Large intestine (tissue), 1 donor: ENCODE measurements around the gene KLHL15. TPM values are rescaled to one million over a fixed set of nuclear protein-coding genes. Genes with fewer than 3 reads are reported as not detected.

Experiments
- polyA plus RNA-seq: library from polyadenylated mRNA; unstranded; fragments of 120-200 nt; gene quantifications from one replicate; pipeline ENCODE4 v1.2.1, GENCODE V29; 2013

The KLHL15 gene
- polyA plus RNA-seq, 1 donor, result 14.6 TPM

Other genes with a start within 250 kb of the KLHL15 start
- gene SAT1, start 244.0 kb downstream of the KLHL15 start, polyA plus RNA-seq, result 763 TPM
- 17.2 TPM for gene APOO, start 119.2 kb downstream of the KLHL15 start, polyA plus RNA-seq
- 0.13 TPM for gene CXorf58, start 119.2 kb downstream of the KLHL15 start, polyA plus RNA-seq
- 235 TPM for gene EIF2S3, start 27.8 kb upstream of the KLHL15 start, polyA plus RNA-seq
- 20.7 TPM for gene ZFX, start 122.5 kb upstream of the KLHL15 start, polyA plus RNA-seq